GM19397 (cell line): Measurements from ENCODE around the gene BPIFB1.

Experiments
- ATAC-seq: cut with Tn5 transposase; IDR thresholded peaks from one replicate; pipeline ENCODE4 v1.9.1; 2021; ENCODE audit warnings: mild to moderate bottlenecking, moderate library complexity; ENCODE audit not compliant: unreplicated experiment

BPIFB1 gene

DNA sequence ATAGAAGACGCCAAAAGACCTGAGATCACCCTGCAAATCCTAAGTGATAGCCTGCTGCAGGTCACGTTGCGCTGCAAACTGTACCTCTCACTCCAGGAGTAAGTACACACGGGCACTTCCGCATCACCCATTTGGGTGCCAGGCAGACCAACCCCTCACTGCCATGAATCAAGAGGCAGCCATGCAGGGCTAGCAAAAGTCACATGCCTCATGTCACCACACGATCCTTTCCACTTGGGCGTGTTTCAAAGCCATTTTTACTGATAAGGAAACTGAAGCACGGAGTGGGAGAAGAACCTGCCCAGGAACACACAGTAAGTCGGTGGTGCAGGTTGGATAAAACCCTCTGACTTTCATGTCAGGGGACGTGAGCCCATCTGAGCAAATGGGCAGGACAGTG is 37.0 kb downstream of the BPIFB1 start:
- ATAC-seq = no peak

DNA sequence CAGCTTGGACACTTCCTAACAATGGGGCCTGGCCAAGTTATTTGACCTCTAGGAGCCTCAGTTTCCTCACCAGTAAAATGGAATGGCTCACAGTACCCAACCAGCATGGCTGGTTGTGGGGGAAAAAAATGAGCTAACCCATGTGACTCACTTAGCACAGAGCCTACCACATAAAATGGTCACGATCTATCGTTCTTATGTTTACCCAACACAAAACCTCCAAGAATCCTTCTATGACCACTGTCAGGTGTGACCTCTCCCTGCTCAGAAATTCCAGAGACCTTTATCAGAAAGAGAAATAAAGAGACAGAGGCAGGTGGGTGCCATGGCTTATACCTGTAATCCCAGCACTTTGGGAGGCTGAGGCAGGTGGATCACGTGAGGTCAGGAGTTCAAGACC is 39.4 kb downstream of the BPIFB1 start:
- no peak for ATAC-seq

DNA sequence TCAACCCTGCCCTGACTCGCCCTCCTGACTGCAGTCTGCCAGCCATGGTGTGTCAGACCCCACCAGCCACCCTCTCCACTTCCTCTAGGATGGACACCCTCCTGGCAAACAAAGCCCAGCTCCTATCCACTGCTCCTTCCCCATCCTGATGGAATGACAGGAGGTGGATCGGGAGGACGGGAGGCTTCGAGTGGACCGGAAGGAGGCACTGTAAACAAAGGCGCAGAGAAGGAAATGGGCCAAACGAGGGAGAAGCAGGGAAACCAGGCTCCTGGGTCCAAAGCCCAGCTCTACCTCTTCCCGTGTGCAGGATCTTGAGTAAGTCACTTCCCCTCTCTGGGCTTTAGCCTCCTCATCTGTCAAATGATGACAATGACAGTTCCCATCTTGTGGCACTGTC is 40.2 kb downstream of the BPIFB1 start:
- ATAC-seq = no peak

DNA sequence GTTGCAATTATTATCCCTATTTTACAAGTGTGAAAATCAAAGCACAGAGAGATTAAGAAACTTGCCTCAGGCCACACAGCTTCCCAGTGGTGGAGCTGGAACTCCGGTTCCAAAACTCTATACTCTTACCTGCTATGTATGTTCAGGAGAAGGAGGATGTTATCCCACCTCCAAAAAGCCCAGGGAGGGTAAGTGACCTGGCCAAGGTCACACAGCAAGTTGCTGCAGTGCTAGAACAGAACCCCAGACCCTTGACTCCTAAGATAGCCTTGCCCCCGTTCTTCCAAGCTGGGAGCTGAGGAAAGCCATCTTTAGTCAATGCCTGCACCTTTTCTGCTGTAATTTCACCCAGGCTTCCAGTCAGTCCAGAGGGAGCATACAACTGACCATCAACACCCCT is 42.3 kb downstream of the BPIFB1 start:
- no peak for ATAC-seq

DNA sequence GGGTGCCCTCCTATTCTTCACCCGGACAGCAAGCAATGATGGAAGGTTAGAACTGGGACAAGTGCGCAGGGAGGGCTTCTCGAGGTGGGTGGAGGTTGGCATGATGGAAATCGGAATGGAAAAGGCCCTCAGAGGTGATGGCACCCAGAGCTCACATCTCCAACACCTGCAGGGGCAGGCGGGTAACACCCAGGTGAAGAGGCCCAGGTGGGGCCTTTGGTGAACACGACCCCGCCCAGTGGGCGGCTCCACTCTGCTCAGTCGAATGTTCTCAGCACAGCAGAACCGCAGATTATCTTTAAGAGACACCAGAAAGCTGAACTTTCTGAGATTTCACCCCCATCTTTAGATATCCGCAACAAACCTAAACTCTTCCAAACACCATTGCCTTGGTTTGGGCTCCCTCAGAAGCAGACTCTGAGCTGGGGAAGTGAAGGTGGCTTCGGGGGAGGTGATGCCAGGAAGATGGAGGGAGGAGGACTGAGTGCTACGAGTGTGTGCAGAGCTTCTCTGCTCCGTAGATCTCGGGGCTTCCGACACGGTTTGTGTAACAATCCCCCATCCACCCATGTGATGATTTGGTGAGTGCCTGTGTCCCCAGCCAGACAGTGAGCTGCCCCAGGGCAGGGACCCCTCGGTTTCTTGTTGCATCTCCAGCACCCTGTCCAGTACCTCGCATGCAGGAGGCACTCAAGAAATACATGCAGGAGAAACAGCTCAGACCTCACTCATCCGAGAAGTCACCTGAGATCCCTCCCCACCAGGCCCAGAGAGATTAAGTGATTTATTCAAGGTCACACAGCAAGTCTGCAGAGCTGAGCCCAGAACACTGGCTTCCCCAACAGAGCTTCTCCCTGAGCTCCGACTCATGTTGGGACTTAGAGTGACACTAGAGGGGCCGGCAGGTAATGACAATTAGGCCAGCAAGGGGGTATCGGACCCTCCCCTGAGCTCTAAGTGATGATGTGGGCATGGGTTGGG is 45.4 kb downstream of the BPIFB1 start:
- no peak for ATAC-seq

DNA sequence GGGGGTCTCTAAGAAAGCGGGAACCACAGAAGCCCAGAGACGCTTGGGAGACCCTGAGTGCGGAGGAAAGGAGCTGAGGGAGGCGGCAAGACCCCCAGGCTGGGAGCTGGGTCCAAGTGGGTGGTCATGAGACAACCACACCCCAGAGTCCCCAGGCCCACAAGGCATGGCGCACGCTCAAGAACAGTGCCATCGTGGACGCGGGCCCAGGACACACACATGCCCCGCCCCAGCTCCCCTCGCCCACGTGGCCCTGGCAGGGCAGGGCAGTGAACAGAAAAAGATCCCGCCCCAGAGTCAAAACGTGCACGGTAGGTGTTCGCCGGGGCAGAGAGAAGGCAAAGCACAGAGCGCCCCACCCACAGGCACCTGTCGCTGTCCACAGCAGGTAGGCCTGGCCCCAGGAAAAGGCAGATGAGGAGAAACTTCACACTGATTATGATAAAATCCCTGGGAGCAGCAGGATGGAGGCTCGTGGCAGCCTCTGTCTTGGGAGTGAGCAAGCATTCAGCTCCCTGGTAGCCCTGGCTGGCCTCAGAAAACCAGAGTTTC is 50.0 kb downstream of the BPIFB1 start:
- ATAC-seq = no peak

DNA sequence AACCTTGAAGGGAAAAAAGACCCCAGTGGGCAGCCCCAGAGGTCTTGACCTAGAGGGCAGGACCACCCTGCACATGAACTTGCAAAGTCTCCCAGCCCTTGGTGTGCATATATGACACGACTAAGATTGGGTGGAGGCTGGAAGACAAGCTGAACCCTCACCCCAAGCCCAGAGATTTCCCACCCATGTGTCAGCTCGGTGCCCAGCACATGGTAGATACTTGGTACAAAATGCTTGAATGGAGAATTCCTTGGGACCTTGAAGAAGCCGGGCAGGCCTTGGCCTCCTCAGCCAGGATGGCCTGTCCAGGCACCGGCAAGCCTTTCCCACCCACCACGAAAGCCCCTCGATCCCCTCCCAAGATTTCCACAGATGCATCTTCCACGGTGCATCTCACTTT is 50.6 kb downstream of the BPIFB1 start:
- ATAC-seq = no peak

DNA sequence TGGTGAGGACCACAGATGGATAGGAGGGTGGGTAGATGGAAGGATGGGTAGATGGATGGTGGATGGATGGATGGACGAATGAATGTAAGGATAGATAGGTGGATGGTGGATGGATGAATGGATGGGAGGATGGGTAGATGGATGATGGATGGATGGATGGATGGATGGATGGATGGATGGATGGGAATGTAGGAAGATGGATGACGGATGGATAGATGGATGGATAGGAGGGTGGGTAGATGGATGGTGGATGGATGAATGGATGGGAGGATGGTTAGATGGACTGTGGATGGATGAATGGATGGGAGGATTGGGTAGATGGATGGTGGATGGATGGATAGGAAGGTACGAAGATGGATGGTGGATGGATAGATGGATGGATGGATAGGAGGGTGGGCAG is 51.1 kb downstream of the BPIFB1 start:
- no peak for ATAC-seq

DNA sequence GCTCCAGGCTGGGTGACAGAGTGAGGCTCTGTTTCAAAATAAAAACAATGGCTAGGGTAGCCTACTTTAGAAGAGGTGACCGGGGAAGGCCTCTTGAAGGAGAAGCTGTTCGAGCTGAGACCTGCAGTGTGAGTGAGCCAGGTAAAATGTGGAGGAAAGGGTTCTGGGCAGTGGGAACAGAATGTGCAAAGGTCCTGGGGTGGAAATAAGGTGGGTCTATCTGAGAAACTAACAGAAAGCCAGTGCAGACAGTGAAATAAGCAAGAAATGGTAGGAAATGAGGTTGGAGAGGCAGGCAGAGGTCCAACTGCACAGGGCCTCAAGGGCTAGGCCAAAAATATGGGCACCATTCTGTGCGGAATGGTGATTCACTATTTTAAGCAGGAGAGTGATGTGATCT is 53.4 kb downstream of the BPIFB1 start:
- no peak for ATAC-seq

DNA sequence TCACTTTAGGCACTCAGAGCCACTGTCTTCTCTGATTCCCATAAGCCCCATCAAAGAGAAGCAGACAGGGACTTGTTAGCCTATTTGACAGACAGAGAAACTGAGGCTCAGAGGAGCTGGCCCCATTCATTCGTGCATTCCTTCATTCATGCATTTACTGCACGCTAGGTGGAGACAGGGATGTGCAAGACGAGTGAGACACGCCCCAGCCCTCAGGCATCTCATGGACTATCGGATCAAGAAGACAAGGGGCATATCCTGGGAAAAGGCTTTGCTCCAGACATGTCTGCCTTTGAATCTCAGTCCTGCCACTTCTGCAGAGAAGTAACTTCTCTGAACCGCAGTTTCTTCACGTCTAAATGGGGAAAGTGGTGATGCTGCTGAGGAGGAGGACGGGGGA is 54.1 kb downstream of the BPIFB1 start:
- ATAC-seq = no peak

DNA sequence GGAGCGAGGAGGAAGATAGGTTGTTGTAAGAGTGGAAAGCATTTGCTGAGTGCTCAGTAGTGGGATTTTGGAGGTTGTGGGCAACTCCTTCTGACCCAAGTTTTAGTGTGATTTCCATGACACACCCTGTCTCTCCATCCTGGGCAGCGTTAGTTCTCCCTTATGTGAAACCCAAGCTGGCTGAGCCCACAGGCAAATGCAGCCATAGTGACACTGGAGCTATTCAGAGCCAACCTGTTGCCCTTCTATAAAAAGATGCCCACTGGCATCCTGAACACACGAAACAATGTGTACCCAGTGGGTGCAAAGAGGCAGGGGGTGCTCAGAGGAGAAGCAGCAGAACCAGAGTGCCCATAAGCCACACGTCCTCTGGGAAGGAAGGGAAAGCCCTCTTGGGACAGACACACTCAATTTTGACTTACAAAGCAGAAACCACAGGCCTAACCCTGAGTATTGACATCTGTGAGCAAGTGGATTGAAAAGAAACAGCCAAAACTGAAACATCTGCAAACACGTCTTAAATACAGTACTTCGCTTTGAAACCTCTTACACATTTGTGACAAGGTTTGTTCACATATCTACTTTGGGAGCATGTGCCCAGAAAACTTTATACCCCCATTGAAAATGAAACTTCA is 54.6 kb downstream of the BPIFB1 start:
- no peak for ATAC-seq

DNA sequence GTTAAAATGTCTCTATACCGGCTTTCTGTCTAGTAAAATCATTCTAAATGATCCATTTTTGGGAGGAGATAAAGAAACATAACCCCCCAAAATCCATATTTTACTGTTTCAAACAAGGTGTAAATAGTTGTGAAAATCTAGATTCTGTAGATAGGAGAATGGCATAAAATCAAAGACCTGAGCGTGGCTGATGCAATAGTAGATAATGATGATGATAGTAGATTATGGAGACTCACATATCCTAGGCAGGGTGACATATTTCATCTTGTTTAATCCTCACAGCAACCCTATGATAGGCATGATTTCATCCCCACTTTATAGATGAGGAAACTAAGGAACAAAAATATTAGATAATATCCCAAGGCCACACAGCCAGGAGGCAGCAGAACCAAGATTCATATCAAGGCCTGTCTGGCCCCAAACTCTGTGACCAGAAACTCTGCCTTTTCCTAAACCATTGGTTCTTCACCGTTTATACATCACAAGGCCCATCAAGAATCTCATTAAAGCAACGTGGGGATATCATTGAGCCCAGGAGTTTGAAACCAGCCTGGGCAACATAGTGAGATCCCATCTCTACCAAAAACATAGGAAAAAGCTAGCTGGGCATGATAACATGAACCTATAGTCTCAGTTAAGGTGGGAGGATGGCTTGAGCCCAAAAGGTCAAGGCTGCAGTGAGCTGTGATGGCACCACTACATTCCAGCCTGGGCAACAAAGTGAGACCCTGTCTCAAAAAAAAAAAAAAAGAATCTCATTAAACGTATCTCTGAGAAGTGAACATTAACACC is 55.6 kb downstream of the BPIFB1 start:
- no peak for ATAC-seq

DNA sequence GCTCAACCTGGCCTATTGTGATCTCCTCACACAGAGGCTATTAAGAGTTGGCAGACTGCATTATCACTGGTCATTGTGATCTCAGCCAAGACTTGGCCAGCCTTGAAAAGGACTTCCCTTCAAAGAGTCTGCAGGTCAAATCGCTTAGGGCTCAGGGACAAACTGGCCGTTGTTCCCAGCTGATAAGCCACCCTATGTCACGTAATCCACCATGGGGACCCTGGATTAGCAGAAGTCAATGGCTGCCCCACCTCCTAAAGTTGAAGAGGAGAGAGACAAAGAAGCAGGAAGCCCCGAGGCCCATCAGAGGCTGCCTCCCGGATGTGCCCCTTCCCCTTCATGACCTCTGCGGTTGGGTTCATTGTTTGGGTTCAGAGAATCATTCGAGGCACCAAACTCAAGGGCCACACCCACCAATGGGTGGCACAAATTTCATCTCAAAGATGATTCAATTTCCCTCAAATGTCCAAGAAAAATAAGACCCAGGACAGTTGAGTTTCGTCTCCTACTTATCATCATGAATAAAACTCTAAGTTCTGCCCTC is 56.6 kb downstream of the BPIFB1 start:
- no peak for ATAC-seq

DNA sequence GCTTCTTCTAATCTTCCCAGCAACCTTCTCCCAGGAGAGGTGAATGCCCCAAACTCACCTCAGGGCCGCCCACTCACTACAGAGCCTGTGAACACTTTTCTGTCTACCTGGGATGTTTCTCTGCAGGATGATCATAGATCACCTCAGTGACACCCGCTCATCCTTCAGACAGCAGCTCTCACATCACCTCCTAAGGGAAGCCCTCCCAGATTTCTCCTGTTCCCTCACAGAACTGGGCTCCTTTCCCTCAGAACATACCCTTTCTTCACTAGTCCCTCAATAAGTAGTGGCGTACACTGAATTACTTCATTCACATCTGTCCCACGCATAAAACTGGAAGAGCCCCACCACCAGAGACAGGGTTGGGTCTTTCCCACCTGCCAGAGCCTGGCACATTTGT is 60.5 kb downstream of the BPIFB1 start:
- ATAC-seq = no peak

DNA sequence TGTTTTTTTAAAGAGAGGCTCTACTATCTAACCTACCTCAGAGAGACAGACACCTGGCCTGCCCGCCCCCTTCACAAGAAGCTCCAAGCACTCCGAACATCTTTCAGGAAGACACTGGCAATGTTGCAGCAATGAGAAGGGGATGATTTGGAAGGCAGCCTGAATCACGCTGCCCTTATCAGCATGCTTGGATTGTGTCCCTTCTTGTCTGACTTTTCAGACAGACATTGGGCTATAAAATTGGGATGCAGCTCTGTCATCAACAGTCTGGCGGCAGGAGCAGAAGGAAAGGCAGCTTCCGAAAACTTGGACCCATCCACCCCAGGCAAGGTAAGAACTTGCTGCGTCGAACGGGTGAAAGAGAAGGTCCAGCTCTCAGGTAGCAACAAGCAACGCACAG is 62.3 kb downstream of the BPIFB1 start:
- no peak for ATAC-seq

DNA sequence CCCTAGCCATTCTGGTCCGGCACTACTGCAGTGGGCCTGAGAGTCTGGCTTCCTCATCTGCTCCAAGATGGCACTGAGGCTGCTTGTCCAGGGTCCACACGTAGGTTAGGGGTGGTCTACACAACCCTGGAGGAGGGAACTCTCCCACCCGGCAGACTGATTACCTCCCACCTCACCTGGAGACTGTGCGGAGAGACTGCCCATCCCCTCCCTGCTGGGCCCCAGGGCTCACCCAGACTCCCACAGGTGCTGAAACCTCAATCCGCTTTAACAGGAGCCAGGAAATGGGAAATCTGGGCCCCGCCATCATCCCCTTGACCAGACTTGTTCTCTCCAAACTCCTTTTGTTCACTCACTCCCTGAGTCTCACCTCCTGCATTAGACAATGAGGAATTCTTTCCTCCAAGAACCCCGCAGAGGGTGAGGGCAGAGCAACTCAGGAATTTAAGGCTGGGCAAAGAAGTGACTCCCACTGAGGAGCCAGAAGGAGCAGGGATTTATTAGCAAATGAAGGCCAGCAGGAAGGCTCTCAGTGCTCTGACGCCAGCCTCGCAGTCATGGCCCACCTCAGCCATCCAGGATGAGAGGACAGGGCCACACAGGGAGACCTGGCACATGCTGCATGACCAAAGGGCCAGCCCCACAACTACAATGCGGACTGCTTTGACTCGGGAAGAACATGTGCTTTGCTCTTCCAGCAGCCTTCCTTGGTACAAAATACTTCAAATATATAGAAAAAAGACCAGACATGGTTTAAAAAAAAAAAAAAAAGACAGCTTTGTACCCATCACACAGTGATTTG is 65.3 kb downstream of the BPIFB1 start:
- no peak for ATAC-seq

DNA sequence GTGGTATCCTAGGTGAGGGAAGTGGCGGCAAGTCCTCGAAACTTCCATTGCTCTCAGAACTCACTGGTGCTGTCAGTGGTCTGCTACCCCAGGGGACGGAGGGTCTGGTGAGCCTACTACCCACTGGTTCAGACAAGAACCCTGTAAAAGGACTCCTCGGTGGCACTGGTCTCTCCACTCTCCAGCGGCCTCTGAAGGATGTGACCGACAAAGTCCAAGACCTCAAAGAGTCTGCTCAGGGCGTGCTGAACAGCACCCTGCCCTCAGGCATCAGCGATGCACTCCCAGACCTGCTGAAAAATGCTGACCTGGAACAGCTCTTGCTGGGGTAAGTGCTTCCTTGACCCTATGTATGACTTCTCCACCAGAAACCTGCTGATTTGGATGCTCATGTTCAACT is 66.5 kb downstream of the BPIFB1 start:
- ATAC-seq = no peak

DNA sequence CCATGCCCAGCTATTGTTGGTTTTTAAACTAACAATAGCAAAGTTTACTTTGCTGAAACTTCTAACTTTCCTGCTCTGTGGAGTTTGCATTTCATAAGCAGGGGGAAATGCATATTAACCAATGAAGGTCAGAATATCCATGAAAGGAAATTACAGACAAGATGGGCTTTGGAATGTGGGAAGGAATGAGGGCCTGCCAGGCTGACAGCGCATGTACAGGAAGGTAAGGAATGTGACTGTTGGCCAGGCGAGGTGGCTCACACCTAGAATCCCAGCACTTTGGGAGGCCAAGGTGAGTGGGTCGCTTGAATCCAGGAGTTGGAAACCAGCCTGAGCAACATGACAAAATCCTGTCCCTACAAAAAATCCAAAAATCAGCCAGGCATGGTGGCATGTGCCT is 68.7 kb downstream of the BPIFB1 start:
- ATAC-seq = no peak

DNA sequence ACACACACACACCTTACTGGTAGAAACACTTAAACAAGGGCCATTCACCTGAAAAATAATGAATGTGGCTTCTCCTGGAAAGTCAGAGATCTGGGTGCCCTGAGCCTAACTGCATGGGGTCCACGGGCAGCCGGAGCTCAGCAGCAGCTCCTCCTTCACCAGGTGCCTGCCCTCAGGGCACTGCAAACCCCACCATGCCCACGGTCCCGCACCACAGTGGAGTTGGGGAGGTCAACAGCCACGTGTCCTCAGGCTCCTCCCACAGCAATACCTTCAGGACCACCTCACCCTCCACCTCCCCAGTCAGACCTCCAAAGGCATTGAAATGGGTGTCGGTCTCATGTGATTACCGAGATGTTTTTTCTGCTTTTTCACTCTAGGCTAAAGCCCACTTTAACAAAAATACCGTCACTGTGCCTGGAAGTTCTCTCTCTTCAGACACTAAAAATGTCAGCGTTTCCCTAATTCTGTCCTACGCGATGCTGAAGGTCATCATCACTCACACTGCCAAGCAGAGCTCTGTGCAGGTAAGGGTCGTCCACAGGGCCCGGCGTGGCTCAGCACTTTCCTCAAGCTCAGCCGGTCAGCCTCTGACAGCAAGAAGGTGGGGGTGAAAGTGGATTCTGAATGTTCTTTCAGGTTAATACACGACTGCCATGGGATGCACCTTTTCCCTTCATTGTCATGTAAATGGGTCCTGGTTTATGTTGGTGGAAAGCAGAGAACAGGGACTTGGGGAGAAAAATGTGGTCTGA is 69.4 kb downstream of the BPIFB1 start:
- ATAC-seq = no peak

DNA sequence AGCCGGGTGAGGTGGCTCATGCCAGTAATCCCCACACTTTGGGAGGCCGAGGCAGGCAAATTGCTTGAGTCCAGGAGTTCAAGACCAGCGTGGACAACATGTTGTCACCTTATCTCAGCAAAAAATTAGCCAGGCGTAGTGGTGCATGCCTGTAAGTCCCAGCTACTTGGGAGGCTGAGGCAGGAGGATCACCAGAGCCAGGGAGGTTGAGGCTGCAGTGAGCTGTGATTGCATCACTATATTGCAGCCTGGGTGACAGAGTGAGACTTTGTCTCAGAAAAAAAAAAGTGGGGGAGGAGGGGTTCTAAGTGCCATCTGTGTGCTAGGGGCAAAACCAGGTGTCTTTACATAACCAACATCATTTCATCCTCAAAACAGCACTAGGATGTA is 70.0 kb downstream of the BPIFB1 start:
- ATAC-seq = no peak
